K562 (cell line): ENCODE data around the gene VWA2. TPM values are rescaled to one million over a fixed set of nuclear protein-coding genes. Genes with fewer than 3 reads are reported as not detected.

Experiments used
- ATAC-seq: fragments of 200-7000 bp; cut with Tn5 transposase; 3 replicates; pipeline ENCODE4 v1.9.1; 2020; ENCODE audit warnings: moderate library complexity
- BruUV-seq: library from RNA; stranded (reverse); fragments of 400-500 nt; replicated peaks from 2 replicates; lab custom pipeline; 2021; lab: Mats Ljungman, UMichigan
- CTCF ChIA-PET: fragments of 300-600 bp; formaldehyde crosslinking; extraction: SDS; loops from one replicate; lab custom pipeline; 2021; ENCODE audit warnings: low intra/inter-chr PET ratio; lab: Yijun Ruan, JAX
- POLR2A ChIA-PET: fragments of 300-600, 350-650 bp; sonication (Branson Sonifier 250); formaldehyde crosslinking; extraction: SDS; loops from one replicate; lab custom pipeline; 2021; ENCODE audit warnings: antibody characterized with exemption, inconsistent platforms; lab: Yijun Ruan, JAX
- DNase-seq, 4 experiments: peaks; one replicate each; pipeline versions ENCODE4 v3.0.0 to v3.0.0-alpha.2; 2011 to 2018; ENCODE audit warnings: low spot score in 3 of 4, mixed read lengths in 3 of 4; ENCODE audit errors: extremely low read depth in 1 of 4
- FAIRE-seq: peaks from 2 replicates; lab custom pipeline; 2011; peaks lifted over from hg19 to GRCh38; lab: Jason Lieb, UNC
- H2AFZ ChIP-seq: 2 replicates; pipeline ENCODE4 v1.6.0; 2011; ENCODE audit warnings: low read depth, low read length, control low read depth, inconsistent platforms
- H3K27ac ChIP-seq: fragments of 200-600 bp; 3 replicates; pipeline ENCODE4 v1.8.0; 2011; ENCODE audit warnings: low read depth, mild to moderate bottlenecking, control low read depth, inconsistent platforms, low read length, moderate library complexity, mixed read lengths; ENCODE audit errors: extremely low read depth
- H3K27me3 ChIP-seq, 2 experiments: fragments of 300-600 bp in 1 of 2; 2 replicates in 1 of 2; 3 replicates in 1 of 2; pipeline versions ENCODE4 v1.6.0 to v1.8.0; 2011; ENCODE audit warnings: inconsistent platforms in 2 of 2, low read length in 2 of 2, mild to moderate bottlenecking in 1 of 2, mixed read lengths in 1 of 2, moderate library complexity in 1 of 2; ENCODE audit not compliant: control insufficient read depth in 2 of 2, insufficient read depth in 2 of 2
- H3K36me3 ChIP-seq: fragments of 300-600 bp; 3 replicates; pipeline ENCODE4 v1.8.0; 2011; ENCODE audit warnings: mild to moderate bottlenecking, low read length, inconsistent platforms; ENCODE audit not compliant: control insufficient read depth, insufficient read depth
- H3K4me1 ChIP-seq, 2 experiments: fragments of 200-600 bp in 1 of 2; replicated peaks in 1 of 2; 2 replicates in 1 of 2; 3 replicates in 1 of 2; pipeline versions ENCODE4 v1.5.1 to v1.8.0; 2011; ENCODE audit warnings: inconsistent platforms in 2 of 2, low read length in 2 of 2, mild to moderate bottlenecking in 1 of 2, mixed read lengths in 1 of 2, moderate library complexity in 1 of 2; ENCODE audit not compliant: control insufficient read depth in 2 of 2, insufficient read depth in 2 of 2
- H3K4me2 ChIP-seq: 2 replicates; pipeline ENCODE4 v1.6.1; 2011; ENCODE audit warnings: low read length, control low read depth, inconsistent platforms, mixed read lengths; ENCODE audit not compliant: insufficient read depth
- H3K4me3 ChIP-seq: fragments of 200-600 bp; sonication (generic), shearing (Covaris generic); 2 replicates; pipeline ENCODE4 v1.5.1; 2016; ENCODE audit warnings: control low read depth, inconsistent platforms
- H3K79me2 ChIP-seq: fragments of 200-600 bp; 3 replicates; pipeline ENCODE4 v1.8.0; 2011; ENCODE audit warnings: low read length, inconsistent platforms; ENCODE audit not compliant: control insufficient read depth, insufficient read depth
- H3K9ac ChIP-seq, 2 experiments: 2 replicates each; pipeline versions ENCODE4 v1.6.0 to v1.6.1; 2011; ENCODE audit warnings: low read depth in 2 of 2, low read length in 2 of 2, control low read depth in 1 of 2, inconsistent platforms in 1 of 2, mild to moderate bottlenecking in 1 of 2, mixed read lengths in 1 of 2; ENCODE audit not compliant: insufficient read depth in 1 of 2
- H3K9me1 ChIP-seq: one replicate; pipeline ENCODE4 v1.6.0; 2011; ENCODE audit warnings: inconsistent platforms, mild to moderate bottlenecking, low read length, moderate library complexity; ENCODE audit not compliant: control insufficient read depth, insufficient read depth
- H3K9me3 ChIP-seq: replicated peaks from 2 replicates; pipeline ENCODE4 v1.5.1; 2011; ENCODE audit warnings: low read depth, low read length, inconsistent platforms; ENCODE audit not compliant: control insufficient read depth, insufficient read depth
- H4K20me1 ChIP-seq: replicated peaks from 2 replicates; pipeline ENCODE4 v1.6.1; 2011; ENCODE audit warnings: low read length, inconsistent platforms, mixed read lengths; ENCODE audit not compliant: control insufficient read depth, insufficient read depth
- BCOR ChIP-seq: fragments of 450-650 bp; IDR thresholded peaks from 2 replicates; pipeline ENCODE4 v1.6.1; 2016
- HBP1 ChIP-seq: fragments of 450-650 bp; formaldehyde crosslinking; IDR thresholded peaks from 2 replicates; pipeline ENCODE4 v1.4.0; 2022; ENCODE audit warnings: missing genetic modification characterization
- HNRNPK ChIP-seq: fragments of 200-400 bp; formaldehyde crosslinking; IDR thresholded peaks from one replicate; pipeline ENCODE4 v1.6.1; 2018; ENCODE audit warnings: mild to moderate bottlenecking, low read depth, low read length; ENCODE audit not compliant: poor library complexity, severe bottlenecking
- JUND ChIP-seq, 2 experiments: IDR thresholded peaks; 2 replicates in 1 of 2; 3 replicates in 1 of 2; pipeline ENCODE4 v1.6.1; 2011; ENCODE audit warnings: borderline replicate concordance in 2 of 2, low read depth in 2 of 2, low read length in 2 of 2, improper control_type of control experiment in 1 of 2, missing biosample characterization in 1 of 2, missing genetic modification characterization in 1 of 2, missing genetic modification reagents in 1 of 2
- POLR2AphosphoS5 ChIP-seq: IDR thresholded peaks from 2 replicates; pipeline ENCODE4 v1.6.1; 2011; ENCODE audit warnings: mild to moderate bottlenecking, low read depth, low read length, moderate library complexity; ENCODE audit not compliant: control insufficient read depth, insufficient read depth
- PRPF4 ChIP-seq: fragments of 200-400 bp; formaldehyde crosslinking; IDR thresholded peaks from one replicate; pipeline ENCODE4 v1.6.1; 2017; ENCODE audit warnings: low read length, low read depth, mild to moderate bottlenecking; ENCODE audit not compliant: insufficient read depth, poor library complexity, severe bottlenecking
- RBM39 ChIP-seq: fragments of 200-400 bp; formaldehyde crosslinking; optimal IDR thresholded peaks from 2 replicates; pipeline ENCODE3; 2018; ENCODE audit warnings: low read depth, low read length
- ZNF121 ChIP-seq: sonication (generic); formaldehyde crosslinking; conservative IDR thresholded peaks from 2 replicates; pipeline ENCODE4 v1.8.0; 2022; ENCODE audit warnings: missing genetic modification reagents
- ZNF511 ChIP-seq: sonication (generic); formaldehyde crosslinking; IDR thresholded peaks from 2 replicates; pipeline ENCODE4 v1.8.0; 2022; ENCODE audit warnings: mild to moderate bottlenecking, missing genetic modification reagents
- ZNF668 ChIP-seq: fragments of 250-450 bp; sonication (Bioruptor Pico); IDR thresholded peaks from 2 replicates; pipeline ENCODE4 v1.8.0; 2022; ENCODE audit warnings: mild to moderate bottlenecking, inconsistent platforms
- ZNF778 ChIP-seq: fragments of 450-650 bp; formaldehyde crosslinking; IDR thresholded peaks from 2 replicates; pipeline ENCODE4 v1.4.0; 2020; ENCODE audit warnings: mild to moderate bottlenecking, moderate library complexity
- WGBS: fragments of 100-300 bp; shearing (Covaris generic); methylation state at CpG from one replicate; pipeline ENCODE4 v1.1.6; 2016; ENCODE audit warnings: low coverage, mixed read lengths; ENCODE audit not compliant: insufficient coverage; ENCODE audit errors: missing lambda C conversion rate; 5-methylcytosine and 5-hydroxymethylcytosine counted together
- in situ Hi-C: fragments of 300-500 bp; cut with MboI; formaldehyde crosslinking; loops from 4 replicates; pipeline ENCODE4 v1.15.0; 2018; ENCODE audit warnings: inconsistent platforms, mixed read lengths
- intact Hi-C: fragments of 100-400 bp; cut with micrococcal nuclease; formaldehyde crosslinking; loops from 2 replicates; pipeline ENCODE4 v1.14.2; 2022
- polyA plus RNA-seq, 8 experiments: library from polyadenylated mRNA; depleted of rRNA in 4 of 8; stranded (reverse) in 5 of 8; unstranded in 3 of 8; fragments of >200 nt; fragmentation: Nextera tagmentation in 2 of 8; fragmentation: Illumina TruSeq in 1 of 8; extraction: Ambion mirVana in 2 of 8; extraction: Trizol in 1 of 8; gene quantifications; 2 replicates each; pipeline versions ENCODE4 v1.2.1 to v1.2.3, GENCODE V29; 2011 to 2014; ENCODE audit warnings: inconsistent platforms in 1 of 8, missing spikeins in 1 of 8
- total RNA-seq, 7 experiments: library from RNA; depleted of rRNA in 6 of 7; stranded (reverse); fragments of >200 nt in 6 of 7; fragmentation: Illumina TruSeq in 2 of 7; extraction: Trizol in 2 of 7; gene quantifications; 2 replicates each; pipeline versions ENCODE4 v1.2.1 to v1.2.3, GENCODE V29; 2011 to 2021; ENCODE audit warnings: low replicate concordance in 1 of 7

VWA2 gene
- total and polyA plus RNA-seq, 9 of the 15 experiments (the other 6 are each of a cell fraction or from before 2014, with no cell fraction given), result not detected

GRCh38 chr10:114259824-114260223 is 20.8 kb downstream of the VWA2 start:
- Histone ChIP-seq H2AFZ (no peak overlapping the region), H3K4me1 (no peaks in the 10 kb centered on the region), H3K27me3 (no peaks in the 10 kb centered on the region), H3K36me3 (no peaks in the 10 kb centered on the region), H3K9me1 (no peaks in the 10 kb centered on the region), H3K9me3 (no peaks in the 10 kb centered on the region), H3K4me3 (no peak overlapping the region), H3K9ac (no peak overlapping the region), H3K27ac (no peak overlapping the region), H3K79me2 (no peaks in the 10 kb centered on the region), H4K20me1 (no peaks in the 10 kb centered on the region), H3K4me2 (no peak overlapping the region)
- ChIA-PET POLR2A (no interaction called here), CTCF (no interaction called here)
- DNase-seq (no peak), FAIRE-seq (no peak), ATAC-seq (no peak)
- no peak for TF ChIP-seq HBP1
- TF ChIP-seq PRPF4, result no peak
- TF ChIP-seq HNRNPK, result no peak
- WGBS, result 0% methylated on average over 9 of the region's 10 CpGs
- in situ Hi-C loops, result no loop called here
- no TSS peak for BruUV-seq
- intact Hi-C loops, result no loop called here

- Histone ChIP-seq H3K4me1 (no peaks in the 10 kb centered on the region), H3K9ac (no peak overlapping the region), H3K9me1 (no peaks in the 10 kb centered on the region), H4K20me1 (no peaks in the 10 kb centered on the region), H3K9me3 (no peaks in the 10 kb centered on the region), H3K36me3 (no peaks in the 10 kb centered on the region), H3K27me3 (no peaks in the 10 kb centered on the region), H3K4me3 (no peak overlapping the region), H3K79me2 (no peaks in the 10 kb centered on the region), H3K27ac (no peak overlapping the region), H3K4me2 (no peak overlapping the region), H2AFZ (no peak overlapping the region)
- BruUV-seq, result no TSS peak
- in situ Hi-C loops, result no loop called here
- ChIA-PET CTCF (no interaction called here), POLR2A (no interaction called here)
- FAIRE-seq (no peak), DNase-seq (no peak), ATAC-seq (no peak)
- WGBS, result 7% methylated on average over 5 of the region's 5 CpGs
- intact Hi-C loops, result no loop called here
- no peak for TF ChIP-seq BCOR
- no peak for TF ChIP-seq RBM39
- TF ChIP-seq JUND (IDR thresholded peaks at IDR 0.05; ENCODE audit: borderline replicate concordance, low read depth, low read length), result no peak
- TF ChIP-seq JUND (tag; IDR thresholded peaks at IDR 0.05; ENCODE audit: borderline replicate concordance, low read depth, low read length), result no peak
- no peak for TF ChIP-seq ZNF778 (CRISPR knock-in tag)
- TF ChIP-seq ZNF668 (CRISPR knock-in tag), result no peak
- TF ChIP-seq POLR2AphosphoS5, result no peak
- no peak for TF ChIP-seq ZNF121 (CRISPR knock-in tag)
- no peak for TF ChIP-seq ZNF511 (CRISPR knock-in tag)
These were observed 21.3 kb downstream of the VWA2 start for GRCh38 chr10:114260366-114260765.
